Gastrocnemius medialis (tissue), 4 donors: ENCODE measurements around the gene NCSTN.

Source experiments
- POLR2A ChIP-seq, 2 donors: fragments of 450-650 bp; IDR thresholded peaks; one replicate each; pipeline ENCODE4 v1.6.1; 2017; ENCODE audit warnings: antibody characterized with exemption in 2 of 2, mild to moderate bottlenecking in 2 of 2, moderate library complexity in 2 of 2
- TF ChIP-seq, protein P1 (sequence below), 5 experiments: fragments of 450-650 bp in 3 of 5; fragments of 200-600 bp in 2 of 5; sonication (generic) in 2 of 5; IDR thresholded peaks in 4 of 5; conservative IDR thresholded peaks in 1 of 5; 1 replicate in 4 of 5; 2 replicates in 1 of 5; pipeline ENCODE4 v1.5.1; 2016 to 2019; ENCODE audit warnings: antibody characterized with exemption in 5 of 5, mild to moderate bottlenecking in 3 of 5, moderate library complexity in 3 of 5

DNA sequence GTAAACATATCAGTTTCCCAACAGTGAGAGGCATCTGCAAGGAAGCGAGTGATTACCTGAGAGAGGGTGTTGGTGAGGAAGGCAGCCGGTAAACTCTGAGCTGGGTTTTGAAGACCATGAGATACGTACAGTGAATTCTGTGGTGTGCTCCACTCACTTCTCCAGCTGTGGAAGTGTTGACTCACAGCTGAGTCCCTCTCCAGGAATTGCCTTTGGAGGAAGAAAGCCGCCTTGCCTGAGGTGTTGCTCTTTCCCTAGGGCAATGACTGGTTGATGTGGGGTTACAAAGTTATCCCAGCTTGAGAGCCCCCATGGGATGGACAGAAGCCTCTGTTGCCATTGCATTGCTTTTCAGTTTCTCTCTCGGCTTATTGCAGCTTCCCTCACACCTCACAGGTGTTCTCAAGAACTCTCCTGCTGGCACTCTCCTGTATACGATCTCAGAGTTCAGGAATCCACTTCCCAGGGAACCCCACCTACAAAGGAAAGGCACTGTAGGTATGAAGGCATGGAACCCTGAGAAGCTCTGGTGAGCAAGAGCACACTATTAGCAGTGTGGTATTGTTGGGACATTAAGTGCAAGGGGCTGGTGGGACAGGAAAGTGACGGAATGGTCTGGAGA, 34.5 kb downstream of the NCSTN start:
- TF ChIP-seq, protein P1, sequence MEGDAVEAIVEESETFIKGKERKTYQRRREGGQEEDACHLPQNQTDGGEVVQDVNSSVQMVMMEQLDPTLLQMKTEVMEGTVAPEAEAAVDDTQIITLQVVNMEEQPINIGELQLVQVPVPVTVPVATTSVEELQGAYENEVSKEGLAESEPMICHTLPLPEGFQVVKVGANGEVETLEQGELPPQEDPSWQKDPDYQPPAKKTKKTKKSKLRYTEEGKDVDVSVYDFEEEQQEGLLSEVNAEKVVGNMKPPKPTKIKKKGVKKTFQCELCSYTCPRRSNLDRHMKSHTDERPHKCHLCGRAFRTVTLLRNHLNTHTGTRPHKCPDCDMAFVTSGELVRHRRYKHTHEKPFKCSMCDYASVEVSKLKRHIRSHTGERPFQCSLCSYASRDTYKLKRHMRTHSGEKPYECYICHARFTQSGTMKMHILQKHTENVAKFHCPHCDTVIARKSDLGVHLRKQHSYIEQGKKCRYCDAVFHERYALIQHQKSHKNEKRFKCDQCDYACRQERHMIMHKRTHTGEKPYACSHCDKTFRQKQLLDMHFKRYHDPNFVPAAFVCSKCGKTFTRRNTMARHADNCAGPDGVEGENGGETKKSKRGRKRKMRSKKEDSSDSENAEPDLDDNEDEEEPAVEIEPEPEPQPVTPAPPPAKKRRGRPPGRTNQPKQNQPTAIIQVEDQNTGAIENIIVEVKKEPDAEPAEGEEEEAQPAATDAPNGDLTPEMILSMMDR (IDR thresholded peaks at IDR 0.05 in 4 of 5, conservative IDR thresholded peaks at IDR 0.05 in 1 of 5) = no peak
- TF ChIP-seq POLR2A (IDR thresholded peaks at IDR 0.05) = no peak
